T-cell (primary cell): ENCODE data around the gene MUC2. TPM values are rescaled to one million over a fixed set of nuclear protein-coding genes. Genes with fewer than 3 reads are reported as not detected.

Experiments used
- ATAC-seq, 4 experiments: fragments of 200-7000 bp in 3 of 4; fragments of 150-1000 bp in 1 of 4; cut with Tn5 transposase; replicated peaks in 1 of 4; 1 replicate in 3 of 4; 2 replicates in 1 of 4; pipeline ENCODE4 v1.10.0; 2021; ENCODE audit warnings: moderate library complexity in 3 of 4, mild to moderate bottlenecking in 2 of 4, moderate number of reproducible peaks in 1 of 4
- CTCF ChIA-PET, 2 donors: fragments of 300-600 bp; sonication (Branson Sonifier 250); formaldehyde crosslinking; loops; one replicate each; lab custom pipeline; 2022; ENCODE audit warnings: antibody characterized with exemption in 2 of 2; lab: Charles Lee
- POLR2A ChIA-PET, 2 donors: fragments of 300-600 bp; sonication (Branson Sonifier 250); formaldehyde crosslinking; loops; one replicate each; lab custom pipeline; 2022; ENCODE audit warnings: antibody characterized with exemption in 2 of 2; lab: Charles Lee
- DNase-seq, 35 experiments: peaks; one replicate each; pipeline versions ENCODE4 v3.0.0 to v3.0.0-alpha.2; 2013 to 2023
- H3K27ac ChIP-seq: one replicate; pipeline ENCODE4 v1.5.1; 2013; ENCODE audit warnings: low read length
- H3K27me3 ChIP-seq, 2 experiments: replicated peaks in 1 of 2; 1 replicate in 1 of 2; 2 replicates in 1 of 2; pipeline versions ENCODE4 v1.6.1 to v1.7.0; 2013; ENCODE audit warnings: low read length in 1 of 2, mixed read lengths in 1 of 2; ENCODE audit not compliant: control insufficient read depth in 2 of 2, insufficient read depth in 2 of 2; ENCODE audit errors: extremely low read depth in 1 of 2
- H3K36me3 ChIP-seq, 2 donors: 1 replicate in 1 of 2; 2 replicates in 1 of 2; pipeline versions ENCODE4 v1.6.1 to v1.7.0; 2013; ENCODE audit warnings: low read length in 1 of 2; ENCODE audit not compliant: control insufficient read depth in 2 of 2, insufficient read depth in 1 of 2; ENCODE audit errors: extremely low read depth in 1 of 2
- H3K4me1 ChIP-seq, 2 experiments: 1 replicate in 1 of 2; 2 replicates in 1 of 2; pipeline versions ENCODE4 v1.6.1 to v1.7.0; 2013; ENCODE audit warnings: low read length in 2 of 2, mixed read lengths in 1 of 2; ENCODE audit not compliant: insufficient read depth in 2 of 2, control insufficient read depth in 1 of 2; ENCODE audit errors: extremely low read depth in 1 of 2
- H3K4me3 ChIP-seq, 2 donors: 1 replicate in 1 of 2; 2 replicates in 1 of 2; pipeline versions ENCODE4 v1.5.1 to v1.7.0; 2013; ENCODE audit warnings: mild to moderate bottlenecking in 2 of 2, low read length in 1 of 2, moderate library complexity in 1 of 2; ENCODE audit not compliant: control insufficient read depth in 1 of 2; ENCODE audit errors: extremely low read depth in 1 of 2
- H3K9me3 ChIP-seq: 2 replicates; pipeline ENCODE4 v1.7.0; 2013
- H3K27ac Mint-ChIP-seq, 2 donors: one replicate each; pipeline ENCODE4 v1.8.0; 2020 to 2021; ENCODE audit warnings: mild to moderate bottlenecking in 2 of 2, mixed read lengths in 2 of 2
- H3K27me3 Mint-ChIP-seq, 2 donors: one replicate each; pipeline ENCODE4 v1.8.0; 2021 to 2022; ENCODE audit warnings: mixed read lengths in 2 of 2
- H3K36me3 Mint-ChIP-seq: one replicate; pipeline ENCODE4 v1.8.0; 2021; ENCODE audit warnings: mixed read lengths
- H3K4me1 Mint-ChIP-seq, 3 donors: one replicate each; pipeline ENCODE4 v1.8.0; 2020 to 2022; ENCODE audit warnings: mixed read lengths in 3 of 3, mild to moderate bottlenecking in 1 of 3
- H3K4me3 Mint-ChIP-seq, 3 donors: one replicate each; pipeline ENCODE4 v1.8.0; 2020 to 2022; ENCODE audit warnings: mild to moderate bottlenecking in 3 of 3, mixed read lengths in 3 of 3, moderate library complexity in 3 of 3
- H3K9me3 Mint-ChIP-seq, 3 donors: one replicate each; pipeline ENCODE4 v1.8.0; 2020 to 2022; ENCODE audit warnings: mixed read lengths in 3 of 3
- WGBS: methylation state at CpG from one replicate; pipeline ENCODE4 v1.1.5; 2013; ENCODE audit warnings: missing lambda C conversion rate; ENCODE audit not compliant: insufficient coverage; 5-methylcytosine and 5-hydroxymethylcytosine counted together
- total RNA-seq, 35 experiments: library from RNA in 6 of 35; stranded (reverse) in 6 of 35; fragments of 120-200 nt in 1 of 35; gene quantifications; one replicate each; pipeline versions ENCODE4 v1.2.1 to v1.2.4 and lab custom pipeline; 2013 to 2026

The MUC2 gene
- total RNA-seq, 5 donors from 2014 or later (not counting 1 experiment from before 2014, with no cell fraction given): 0.12 to 1.4 (median 0.53) TPM; not detected in 2

DNA sequence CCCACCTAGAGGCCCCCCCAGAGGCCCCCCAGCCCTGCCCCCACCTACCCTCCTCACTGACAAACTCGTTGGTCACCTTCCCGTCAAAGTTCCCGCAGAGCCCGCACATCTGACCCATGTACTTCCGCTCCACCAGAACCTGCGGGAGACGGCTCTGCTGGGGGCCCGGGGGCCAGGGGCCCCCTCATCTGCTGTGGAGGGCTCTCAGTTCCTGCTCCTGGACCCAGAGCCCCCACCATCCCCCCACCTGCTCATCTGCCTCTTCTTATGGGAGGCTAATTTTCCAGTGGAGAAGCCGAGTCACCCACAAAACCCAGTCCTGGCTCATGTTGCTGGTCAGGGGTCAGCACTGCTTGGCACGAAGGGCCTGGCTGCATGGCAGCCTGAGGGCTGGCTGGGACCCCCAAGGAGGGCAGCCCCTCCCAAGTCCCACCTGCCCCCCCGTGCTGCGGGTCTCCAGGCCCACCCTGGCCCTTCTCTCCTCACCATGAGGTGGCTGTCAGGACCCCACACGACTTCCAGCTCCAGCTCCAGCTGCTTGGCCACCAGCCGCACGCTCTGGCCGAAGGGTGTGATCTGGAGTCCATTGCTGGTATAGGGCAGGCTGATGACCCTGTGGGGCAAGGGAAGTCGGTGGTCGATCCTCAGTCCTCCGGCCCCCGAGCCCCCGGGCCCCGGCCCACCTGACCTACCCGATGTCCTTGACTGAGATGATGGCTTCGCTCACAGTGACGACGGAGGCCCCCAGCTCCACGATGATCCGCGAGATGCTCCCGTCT is 43.4 kb upstream of the MUC2 start:
- Mint-ChIP-seq H3K4me1 (no peaks in the 10 kb centered on the region), H3K4me3 (no peak overlapping the region), H3K36me3 (no peaks in the 10 kb centered on the region), H3K27me3 (no peaks in the 10 kb centered on the region), H3K27ac (no peak overlapping the region), H3K9me3 (peaks cover 0 to 7% (median 0%) of the 10 kb centered on the region in 3 donors)
- Histone ChIP-seq H3K36me3 (no peaks in the 10 kb centered on the region), H3K27me3 (no peaks in the 10 kb centered on the region), H3K27ac (no peak overlapping the region), H3K9me3 (no peaks in the 10 kb centered on the region), H3K4me1 (no peaks in the 10 kb centered on the region), H3K4me3 (no peak overlapping the region)
- 87% methylated on average over 26 of the region's 30 CpGs for WGBS
- ATAC-seq: no peak
- no peak for DNase-seq
- ChIA-PET CTCF (no interaction called here), POLR2A (no interaction called here)

DNA sequence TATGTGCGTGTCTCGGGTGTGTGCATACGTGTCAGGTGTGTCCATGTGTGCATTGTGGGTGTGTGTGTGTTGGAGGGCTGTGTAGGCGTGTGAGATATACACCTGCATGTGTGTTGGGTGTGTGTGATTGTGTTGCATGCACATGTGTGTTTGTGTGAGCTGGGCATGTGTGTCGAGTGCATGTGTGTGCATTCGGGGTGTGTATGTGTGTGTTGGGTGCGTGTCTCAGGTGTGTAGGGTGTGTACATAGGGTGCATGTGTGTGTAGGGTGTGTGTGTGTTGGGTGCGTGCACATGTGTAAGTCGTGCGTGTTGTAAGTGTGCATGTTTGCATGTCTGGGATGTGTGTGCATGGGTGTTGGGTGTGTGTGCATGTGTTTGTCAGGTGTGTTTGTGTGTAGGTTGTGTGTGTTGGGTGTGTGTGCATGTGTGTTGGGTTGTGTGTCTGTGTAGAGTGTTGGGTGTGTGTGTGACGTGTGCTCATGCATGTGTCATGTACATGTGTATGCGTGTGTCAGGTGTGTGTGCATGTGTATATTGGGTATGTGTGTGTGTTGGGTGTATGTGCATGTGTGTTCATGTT is 42.3 kb upstream of the MUC2 start:
- Mint-ChIP-seq H3K27me3 (no peaks in the 10 kb centered on the region), H3K4me1 (no peaks in the 10 kb centered on the region), H3K4me3 (no peak overlapping the region), H3K9me3 (peaks cover 0 to 7% (median 0%) of the 10 kb centered on the region in 3 donors), H3K27ac (no peak overlapping the region), H3K36me3 (no peaks in the 10 kb centered on the region)
- H3K27ac ChIP-seq: no peak overlapping the region
- ChIA-PET POLR2A (no interaction called here), CTCF (no interaction called here)
- no peak for ATAC-seq
- no peak for DNase-seq
- peaks cover 0 to 4% of the 10 kb centered on the region in 2 experiments for H3K27me3 ChIP-seq
- no peak overlapping the region for H3K4me3 ChIP-seq
- no peaks in the 10 kb centered on the region for H3K36me3 ChIP-seq
- 84% methylated on average over 12 of the region's 12 CpGs for WGBS
- H3K4me1 ChIP-seq: no peaks in the 10 kb centered on the region
- H3K9me3 ChIP-seq: no peaks in the 10 kb centered on the region

DNA sequence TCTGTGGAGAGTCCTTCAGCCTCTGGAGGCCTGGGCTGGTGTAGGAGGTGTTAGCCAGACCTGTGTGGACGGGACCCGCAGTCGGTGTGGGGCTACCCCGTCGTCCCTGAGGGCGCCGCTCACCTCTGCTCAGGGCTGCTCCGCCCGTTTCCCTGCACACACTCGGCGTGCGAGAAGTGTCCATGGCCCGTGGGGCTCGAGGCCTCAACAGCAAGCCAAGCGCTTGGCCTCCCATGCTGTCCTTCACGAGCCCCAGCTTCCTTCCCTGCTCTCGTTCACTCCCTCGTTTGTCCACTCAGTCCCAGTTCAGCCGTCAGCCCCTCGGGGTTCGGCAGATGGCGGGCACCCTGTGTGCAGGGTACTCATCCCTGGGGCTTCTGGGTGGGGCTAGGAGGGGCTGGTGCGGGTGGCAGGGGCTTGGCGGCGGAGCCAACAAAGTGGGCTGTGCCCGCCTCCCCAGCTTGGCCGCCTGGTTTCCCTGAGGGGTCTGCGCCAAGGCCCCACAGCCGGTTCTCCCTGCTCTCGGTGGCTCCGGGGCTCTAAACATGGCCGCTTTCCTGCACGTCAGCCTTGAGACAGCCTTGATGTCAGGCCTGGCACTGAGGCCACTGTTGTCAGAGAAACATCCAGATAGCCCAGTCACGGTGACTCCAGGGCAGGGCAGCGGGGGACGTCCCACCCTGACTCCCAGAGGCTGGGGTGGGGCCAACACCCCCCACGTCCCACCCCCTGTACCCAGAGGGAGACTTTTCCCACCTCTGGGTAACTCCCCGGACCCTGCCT is 41.5 kb upstream of the MUC2 start:
- Mint-ChIP-seq H3K9me3 (peaks cover 0 to 7% (median 0%) of the 10 kb centered on the region in 3 donors), H3K36me3 (no peaks in the 10 kb centered on the region), H3K27ac (no peak overlapping the region), H3K4me1 (no peaks in the 10 kb centered on the region), H3K4me3 (no peak overlapping the region), H3K27me3 (peaks cover 0 to 2% of the 10 kb centered on the region in 2 donors)
- WGBS: 94% methylated on average over 30 of the region's 38 CpGs
- no peak overlapping the region for H3K27ac ChIP-seq
- H3K36me3 ChIP-seq: no peaks in the 10 kb centered on the region
- ChIA-PET POLR2A (no interaction called here), CTCF (no interaction called here)
- H3K27me3 ChIP-seq: peaks cover 0 to 7% of the 10 kb centered on the region in 2 experiments
- no peak for ATAC-seq
- no peak for DNase-seq
- H3K9me3 ChIP-seq: no peaks in the 10 kb centered on the region
- H3K4me1 ChIP-seq: no peaks in the 10 kb centered on the region
- no peak overlapping the region for H3K4me3 ChIP-seq

DNA sequence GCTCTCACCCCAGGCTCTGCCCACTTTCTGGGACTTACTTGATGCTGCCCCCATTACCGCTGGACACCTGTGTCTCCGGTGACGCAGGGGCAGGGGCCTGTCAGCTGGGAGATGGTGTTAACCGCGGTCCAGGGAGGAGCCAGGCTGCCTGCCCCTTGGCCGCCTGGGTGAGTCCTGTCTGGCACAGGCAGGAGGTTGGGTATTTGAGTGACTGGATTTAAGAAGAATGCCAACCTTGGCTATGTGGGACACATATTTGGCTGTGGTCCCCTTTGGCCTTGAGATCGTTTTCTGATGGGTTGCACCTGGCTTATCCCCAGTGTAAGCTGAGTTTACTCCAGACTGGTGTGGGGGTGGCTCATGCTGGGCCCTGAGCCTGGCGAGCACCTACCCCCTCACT is 40.7 kb upstream of the MUC2 start:
- Histone ChIP-seq H3K27me3 (peaks cover 0 to 10% of the 10 kb centered on the region in 2 experiments), H3K4me1 (no peaks in the 10 kb centered on the region), H3K9me3 (no peaks in the 10 kb centered on the region), H3K36me3 (no peaks in the 10 kb centered on the region), H3K27ac (no peak overlapping the region), H3K4me3 (no peak overlapping the region)
- ChIA-PET POLR2A (no interaction called here), CTCF (no interaction called here)
- ATAC-seq (no peak), DNase-seq (no peak)
- no peak overlapping the region for H3K27ac Mint-ChIP-seq
- H3K9me3 Mint-ChIP-seq: peaks cover 0 to 7% (median 0%) of the 10 kb centered on the region in 3 donors
- peaks cover 0 to 2% of the 10 kb centered on the region in 2 donors for H3K27me3 Mint-ChIP-seq
- no peak overlapping the region for H3K4me3 Mint-ChIP-seq
- H3K4me1 Mint-ChIP-seq: no peaks in the 10 kb centered on the region
- H3K36me3 Mint-ChIP-seq: no peaks in the 10 kb centered on the region
- WGBS: 96% methylated on average over 4 of the region's 8 CpGs

DNA sequence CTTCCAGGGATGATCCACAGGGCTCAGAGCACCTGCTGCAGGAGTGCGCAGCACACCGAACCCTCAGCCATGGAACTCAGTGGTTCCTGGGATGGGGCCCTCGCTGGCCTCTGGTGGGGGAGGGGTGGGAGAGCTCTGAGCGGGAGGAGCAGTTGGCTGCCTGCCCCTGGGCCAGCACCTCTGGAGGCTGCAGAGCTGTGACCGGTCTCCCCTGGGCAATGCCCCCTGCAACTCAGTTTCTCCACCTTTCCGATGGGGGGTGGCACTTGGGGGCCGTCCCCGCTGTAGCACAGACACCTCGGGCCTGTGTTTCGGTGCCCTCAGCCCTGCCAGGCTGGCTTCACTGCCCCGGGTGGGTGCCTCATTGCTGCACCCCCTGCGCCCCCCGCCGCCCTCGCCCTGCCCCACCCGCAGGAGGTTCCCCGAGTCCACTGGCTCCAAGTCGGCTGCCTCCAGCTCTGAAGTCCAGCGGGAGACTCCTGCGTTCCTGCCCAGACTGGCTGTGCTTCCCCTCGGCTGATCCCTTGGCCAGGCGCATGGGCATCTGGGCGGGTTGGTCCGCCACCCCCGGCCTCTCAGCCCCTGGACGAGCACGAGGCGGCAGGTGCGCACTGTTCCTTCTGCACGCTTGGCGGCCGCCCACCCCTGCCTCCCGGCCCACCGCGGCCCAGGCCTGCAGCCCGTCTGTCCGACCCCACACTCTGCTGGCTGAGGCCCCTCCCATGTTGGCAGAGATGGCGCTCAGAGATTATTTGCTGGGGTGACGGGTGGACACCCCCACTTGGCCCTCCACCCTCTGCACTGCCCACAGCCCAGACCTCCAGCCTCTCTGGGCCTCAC is 40.0 kb upstream of the MUC2 start:
- no peaks in the 10 kb centered on the region for H3K4me1 Mint-ChIP-seq
- H3K4me3 Mint-ChIP-seq: no peak overlapping the region
- H3K4me3 ChIP-seq: no peak overlapping the region
- no peaks in the 10 kb centered on the region for H3K9me3 ChIP-seq
- WGBS: 83% methylated on average over 35 of the region's 39 CpGs
- DNase-seq: no peak
- no peak overlapping the region for H3K27ac Mint-ChIP-seq
- no peaks in the 10 kb centered on the region for H3K36me3 Mint-ChIP-seq
- peaks cover 0 to 2% of the 10 kb centered on the region in 2 donors for H3K27me3 Mint-ChIP-seq
- ChIA-PET POLR2A (no interaction called here), CTCF (no interaction called here)
- no peak for ATAC-seq
- H3K4me1 ChIP-seq: no peaks in the 10 kb centered on the region
- peaks cover 0 to 7% (median 0%) of the 10 kb centered on the region in 3 donors for H3K9me3 Mint-ChIP-seq
- H3K36me3 ChIP-seq: no peaks in the 10 kb centered on the region
- H3K27ac ChIP-seq: no peak overlapping the region
- H3K27me3 ChIP-seq: peaks cover 0 to 10% of the 10 kb centered on the region in 2 experiments
